Pulmonary artery endothelial cell (primary cell): ENCODE data around the gene IQCH. TPM values are rescaled to one million over a fixed set of nuclear protein-coding genes. Genes with fewer than 3 reads are reported as not detected.

ENCODE experiments used
- DNase-seq: peaks from one replicate; pipeline ENCODE4 v3.0.0-alpha.2; 2011; ENCODE audit warnings: low read depth, low spot score
- total RNA-seq: library from RNA; depleted of rRNA; stranded (reverse); fragments of >200 nt; gene quantifications from 2 replicates; pipeline ENCODE4 v1.2.3, GENCODE V29; 2014

IQCH gene
- 1.4 and 2.2 TPM in 2 replicates for total RNA-seq

DNA sequence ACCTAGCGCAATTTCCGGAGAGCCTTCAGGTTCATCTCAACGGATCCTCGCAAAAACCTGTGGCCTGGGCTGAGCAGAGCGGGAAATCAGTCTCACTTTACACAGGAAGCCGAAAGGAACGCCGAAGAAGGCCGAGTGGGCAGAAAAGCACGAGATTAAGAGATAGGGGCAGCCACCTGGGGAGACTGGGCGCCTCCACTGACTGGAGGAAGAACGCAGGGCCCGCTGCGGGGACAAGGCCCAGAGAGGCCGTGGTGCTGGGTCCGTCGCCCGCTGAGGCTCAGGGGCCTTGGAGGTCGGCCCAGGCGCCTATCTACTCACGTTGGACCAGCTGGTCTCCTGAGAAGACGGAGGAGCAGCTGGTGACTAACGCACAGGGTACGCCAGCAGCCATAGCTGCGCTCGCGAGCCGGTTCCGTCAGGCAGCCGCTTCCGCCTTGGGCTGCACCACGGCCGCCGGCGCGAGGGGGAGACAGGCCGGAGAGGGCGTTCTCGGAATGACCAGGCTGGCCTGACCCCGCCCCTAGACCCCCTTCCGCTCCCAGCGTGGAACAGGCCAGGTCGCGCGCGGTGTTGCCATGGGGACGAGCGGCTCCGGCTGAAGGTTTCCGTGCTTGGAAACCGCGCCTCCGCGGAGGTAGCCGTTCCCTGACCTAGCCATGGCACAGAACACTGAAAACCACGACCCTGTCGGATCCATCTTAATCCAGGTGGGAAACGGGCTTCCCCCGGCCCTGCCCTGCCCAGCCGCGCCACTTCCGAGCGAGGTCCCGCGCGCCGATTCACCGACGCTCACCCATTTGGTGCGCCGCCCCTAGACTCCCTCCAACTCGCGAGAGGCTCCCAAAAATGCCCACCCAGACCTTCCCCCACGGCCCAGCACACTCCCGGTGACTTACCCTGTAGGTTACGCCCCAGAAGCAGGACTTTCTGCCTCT lies at the start of gene IQCH, which contains the start of gene AAGAB:
Gene IQCH (plus strand): TSS at position 549 of the 938 bp plus-strand sequence. CDS start 111 bp downstream, at position 660.
Gene AAGAB (minus strand): TSS at position 424 of the 938 bp plus-strand sequence. CDS start 30 bp downstream, at position 394.
- DNase-seq = peak; percentile 90

DNA sequence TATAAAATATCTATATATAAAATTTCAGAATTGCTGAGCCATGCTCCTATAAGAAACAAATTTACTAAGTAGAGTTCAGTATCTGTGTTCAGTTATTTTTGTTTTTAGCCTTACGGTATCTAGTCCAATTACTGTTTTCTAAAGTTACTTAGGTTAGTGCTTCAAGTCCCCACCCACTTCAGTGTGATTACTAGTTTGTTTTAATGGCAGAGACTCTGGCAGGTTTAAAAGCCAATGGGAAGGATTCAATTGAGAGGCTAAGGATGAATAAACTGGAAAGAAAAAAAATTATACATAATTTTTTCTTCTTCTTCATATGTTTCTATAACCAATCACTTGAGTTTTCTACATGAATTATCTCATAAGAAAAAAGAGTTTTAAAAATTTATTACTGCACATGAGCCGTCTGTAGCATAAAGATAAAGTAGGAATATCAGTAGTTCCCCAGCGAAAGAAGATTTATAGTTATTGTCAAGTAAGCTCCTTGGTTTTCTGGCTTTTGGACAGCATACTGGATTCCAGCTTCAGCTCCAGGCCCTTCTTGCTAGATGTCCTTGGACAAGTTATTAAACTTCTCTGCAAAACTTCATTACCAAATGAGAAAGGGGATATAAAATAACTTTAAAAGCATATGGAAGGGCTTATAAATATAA lies 46.9 kb upstream of the IQCH start:
- DNase-seq = no peak

GRCh38 chr15:67208396-67208795 lies 46.2 kb upstream of the IQCH start:
- no peak for DNase-seq

DNA sequence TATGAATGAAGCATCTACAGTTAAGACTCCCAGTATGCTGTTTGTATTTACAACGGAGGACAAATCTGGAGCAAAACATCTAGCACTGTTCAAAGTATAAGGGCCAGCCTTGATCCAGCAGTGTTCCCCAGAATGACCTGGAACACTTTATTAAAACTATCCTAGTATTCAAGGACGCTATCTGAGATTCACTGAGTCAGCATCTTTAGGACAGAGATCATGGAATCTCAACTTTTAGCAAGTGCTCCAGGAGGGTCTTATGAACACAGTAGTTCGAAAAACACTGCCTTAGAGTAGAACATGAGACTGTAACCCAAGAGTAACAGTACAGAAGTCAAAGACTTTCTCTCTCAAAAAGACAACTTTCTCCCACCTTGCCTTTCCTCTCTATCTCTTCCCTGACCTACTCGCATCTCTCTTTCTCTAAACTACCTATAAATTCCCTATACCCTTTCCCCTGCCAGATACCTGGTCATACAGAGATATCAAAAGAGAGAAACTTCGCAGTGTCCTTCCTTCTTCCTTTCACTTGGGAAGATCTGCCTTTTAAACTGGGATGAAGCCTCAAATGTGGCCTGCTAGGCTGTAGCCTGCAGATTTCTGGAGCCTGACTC lies 43.9 kb upstream of the IQCH start:
- no peak for DNase-seq

- DNase-seq = no peak
These were observed 41.8 kb upstream of the IQCH start for GRCh38 chr15:67212684-67213367.

GRCh38 chr15:67215102-67215501 lies 39.5 kb upstream of the IQCH start:
- no peak for DNase-seq

DNA sequence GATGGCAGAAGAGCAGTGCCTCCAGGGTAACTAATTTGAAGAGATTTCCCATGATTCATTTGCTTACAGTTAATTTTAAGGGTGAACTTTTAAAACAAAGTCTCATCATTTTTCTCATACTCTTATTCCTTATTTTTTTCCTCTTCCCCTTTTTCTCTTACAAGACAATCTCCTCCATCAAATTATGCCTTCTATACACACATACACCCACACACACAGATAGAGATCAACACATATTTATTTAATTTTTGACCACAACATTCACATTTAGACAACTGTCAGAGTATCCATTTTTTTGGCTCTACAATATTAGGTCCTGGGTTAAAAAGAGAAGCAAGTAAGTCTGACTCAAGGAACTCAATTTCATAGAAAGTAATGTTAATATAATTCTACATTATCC lies 37.7 kb upstream of the IQCH start:
- DNase-seq = no peak

- DNase-seq = no peak
These were observed 36.2 kb upstream of the IQCH start for GRCh38 chr15:67218428-67218827.

GRCh38 chr15:67219288-67219687 lies 35.3 kb upstream of the IQCH start:
- DNase-seq = no peak

DNA sequence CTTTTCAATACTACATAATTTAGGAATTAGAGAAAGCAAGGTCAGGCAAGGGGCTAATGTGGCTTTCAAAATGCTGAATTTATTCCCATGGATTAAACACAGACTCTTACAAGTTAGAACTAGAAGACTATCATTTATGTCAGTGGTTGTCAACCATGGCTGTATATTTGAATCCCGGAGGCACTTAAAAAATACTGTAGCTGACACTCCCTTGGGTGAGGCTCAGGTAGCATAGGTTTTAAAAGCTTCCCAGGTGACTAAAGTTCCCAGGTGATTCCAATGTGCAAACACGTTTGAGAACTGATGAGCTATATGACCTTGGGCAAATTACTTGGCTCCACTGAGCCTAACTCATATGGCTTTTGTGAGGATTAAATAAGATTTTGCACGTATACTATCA lies 29.7 kb upstream of the IQCH start:
- no peak for DNase-seq

DNA sequence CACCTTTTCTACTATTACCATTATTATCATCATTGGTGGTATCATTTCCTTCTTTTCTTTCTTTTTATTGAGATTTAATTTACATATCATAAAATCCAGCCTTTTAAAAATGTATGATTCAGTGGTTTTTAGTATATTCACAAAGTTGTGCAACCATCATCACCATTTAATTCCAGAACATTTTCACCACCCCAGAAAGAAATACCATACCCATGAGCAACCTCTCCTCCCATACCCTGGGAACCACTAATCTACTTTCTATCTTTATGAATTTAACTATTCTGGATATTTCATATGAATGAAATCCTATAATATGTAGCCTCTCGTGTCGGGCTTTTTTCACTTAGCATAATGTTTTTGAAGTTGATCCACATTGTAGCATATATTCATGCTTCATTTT lies 29.2 kb upstream of the IQCH start:
- DNase-seq = no peak

- no peak for DNase-seq
These were observed 27.2 kb upstream of the IQCH start for GRCh38 chr15:67227431-67227830.

DNA sequence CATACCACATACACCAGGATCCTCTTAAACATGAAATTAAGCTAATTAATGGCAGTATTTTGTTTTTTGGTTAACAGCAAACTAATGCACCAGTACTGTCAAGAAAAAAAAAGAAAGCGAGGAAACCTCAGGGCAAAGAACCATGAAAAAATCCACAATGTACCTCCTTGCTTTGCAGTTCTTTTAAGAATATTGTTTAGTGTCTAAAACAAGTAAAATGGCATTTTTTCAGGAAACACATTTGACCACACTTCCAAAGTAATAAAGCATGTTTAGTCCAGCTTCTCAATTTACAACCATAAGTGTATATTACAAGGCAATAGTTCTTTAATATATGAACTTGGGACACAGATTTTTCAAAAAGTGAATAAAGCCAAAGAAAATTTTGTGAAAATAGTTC lies 26.7 kb upstream of the IQCH start:
- DNase-seq = no peak

DNA sequence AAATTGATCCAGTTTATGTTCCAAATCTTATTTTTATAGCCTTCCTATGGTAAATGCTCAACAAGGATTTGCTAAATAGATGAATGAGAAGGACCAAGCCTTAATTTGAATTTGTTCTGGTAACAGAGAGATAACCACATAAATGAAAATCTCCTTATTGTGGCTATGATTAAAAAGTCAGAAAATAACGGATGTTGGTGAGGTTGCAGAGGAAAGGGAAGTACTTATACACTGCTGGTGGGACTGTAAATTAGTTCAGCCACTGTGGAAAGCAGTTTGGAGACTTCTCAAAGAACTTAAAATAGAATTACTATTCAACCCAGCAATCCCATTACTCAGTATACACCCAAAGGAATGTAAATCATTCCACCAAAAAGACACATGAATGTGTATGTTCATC lies 26.3 kb upstream of the IQCH start:
- no peak for DNase-seq

DNA sequence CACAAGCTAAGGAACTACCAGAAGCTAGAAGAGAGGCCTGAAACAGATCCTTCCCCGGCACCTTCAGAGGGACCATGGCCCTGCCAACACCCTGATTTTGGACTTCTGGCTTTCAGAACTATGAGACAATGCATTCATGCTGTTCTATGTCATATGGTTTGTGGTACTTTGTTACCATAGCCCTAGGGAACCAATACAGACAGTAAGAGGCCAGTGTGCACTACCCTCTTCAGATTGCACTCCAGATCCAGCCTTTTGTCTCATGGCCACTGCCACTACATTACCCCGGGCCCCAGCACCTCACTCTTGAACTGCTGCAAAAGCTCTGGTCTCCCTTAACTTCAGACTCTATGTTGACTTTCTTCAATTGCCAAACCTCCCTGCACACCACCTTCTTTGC lies 24.1 kb upstream of the IQCH start:
- DNase-seq = no peak

- no peak for DNase-seq
These were observed 22.0 kb upstream of the IQCH start for GRCh38 chr15:67232591-67232990.

- no peak for DNase-seq
These were observed 14.1 kb upstream of the IQCH start for GRCh38 chr15:67240235-67241131.

- no peak for DNase-seq
These were observed 13.3 kb upstream of the IQCH start for GRCh38 chr15:67241132-67241855.

DNA sequence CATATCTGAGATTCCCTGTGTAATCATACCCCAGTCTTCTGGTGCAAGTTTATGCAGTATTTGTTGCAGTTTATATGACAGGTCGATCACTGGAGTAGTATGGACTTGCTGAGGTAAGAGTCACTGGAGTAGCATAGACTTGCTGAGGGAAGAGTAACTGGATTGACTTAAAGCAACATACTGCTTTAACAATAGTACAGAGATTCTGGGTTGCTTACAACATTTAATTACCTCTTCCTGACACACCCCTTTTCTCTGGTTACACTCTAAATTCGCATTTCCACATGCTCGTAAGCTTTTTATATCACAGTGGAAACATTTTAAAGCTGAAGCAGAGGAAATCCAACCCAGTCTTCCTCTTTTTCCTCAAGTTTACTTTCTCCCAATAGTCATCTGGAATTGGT lies 11.9 kb upstream of the IQCH start:
- no peak for DNase-seq

GRCh38 chr15:67244971-67245478 lies 9.6 kb upstream of the IQCH start:
- DNase-seq = no peak
